Measurements from ENCODE around the gene SLC25A52.

- TF ChIP-seq EP300 (IDR thresholded peaks at IDR 0.05; ENCODE audit: low read length) (no peak), RBBP5 (IDR thresholded peaks at IDR 0.05; ENCODE audit: borderline replicate concordance, insufficient read depth, low read length, poor library complexity, severe bottlenecking) (no peak), PCBP2 (IDR thresholded peaks at IDR 0.05; ENCODE audit: low read depth, low read length, poor library complexity, severe bottlenecking) (no peak), CBX1 (IDR thresholded peaks at IDR 0.05; ENCODE audit: low read depth) (no peak), HDAC2 (IDR thresholded peaks at IDR 0.05) (no peak), HMBOX1 (IDR thresholded peaks at IDR 0.05) (no peak), POLR2A (conservative IDR thresholded peaks at IDR 0.05) (no peak), POLR2AphosphoS2 (IDR thresholded peaks at IDR 0.05; ENCODE audit: low read length) (no peak), CEBPB (tag; IDR thresholded peaks at IDR 0.05) (no peak)
Observed at GRCh38 chr18:31793531-31793930, 32.9 kb upstream of the SLC25A52 start.

All from K562 (cell line).